ENCODE results near the gene ERBB3.
"Not testable (repeated sequence)": the region's sequence is repeated elsewhere in the genome, so short reads cannot be mapped to it uniquely, and the experiment has no call there.

ERBB3 gene

DNA sequence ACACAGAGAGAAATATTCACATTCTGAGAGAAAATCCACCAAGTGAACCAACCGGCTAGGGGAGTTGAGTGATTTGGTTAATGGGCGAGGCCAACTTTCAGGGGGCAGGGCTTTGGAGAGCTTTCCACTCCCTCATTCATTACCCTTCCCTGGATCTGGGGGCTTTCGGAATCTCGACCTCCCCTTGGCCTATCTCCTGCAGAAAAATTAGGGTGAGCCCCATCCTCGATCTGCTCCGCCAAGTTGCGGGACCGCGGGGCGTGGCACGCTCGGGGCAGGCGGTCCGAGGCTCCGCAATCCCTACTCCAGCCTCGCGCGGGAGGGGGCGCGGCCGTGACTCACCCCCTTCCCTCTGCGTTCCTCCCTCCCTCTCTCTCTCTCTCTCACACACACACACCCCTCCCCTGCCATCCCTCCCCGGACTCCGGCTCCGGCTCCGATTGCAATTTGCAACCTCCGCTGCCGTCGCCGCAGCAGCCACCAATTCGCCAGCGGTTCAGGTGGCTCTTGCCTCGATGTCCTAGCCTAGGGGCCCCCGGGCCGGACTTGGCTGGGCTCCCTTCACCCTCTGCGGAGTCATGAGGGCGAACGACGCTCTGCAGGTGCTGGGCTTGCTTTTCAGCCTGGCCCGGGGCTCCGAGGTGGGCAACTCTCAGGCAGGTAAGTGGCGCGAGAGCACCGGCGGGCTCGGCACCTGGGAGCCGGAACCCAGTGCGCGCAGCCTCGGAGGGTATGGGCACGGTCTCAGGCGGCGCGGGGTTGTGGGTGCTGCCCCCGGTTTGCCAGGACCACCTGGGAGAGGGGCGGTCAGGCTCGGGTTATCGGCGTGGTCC, at the start of gene ERBB3:
Gene ERBB3 (plus strand): TSS at position 443 of the 833 bp plus-strand sequence. CDS start 136 bp downstream, at position 579.
- DNase-seq: peak; percentile 90

GRCh38 chr12:56031987-56032386, 48.0 kb upstream of the ERBB3 start:
- peak; percentile 76 for DNase-seq

- DNase-seq: peak; percentile 72
These were observed 45.2 kb upstream of the ERBB3 start for GRCh38 chr12:56034586-56035332.

DNA sequence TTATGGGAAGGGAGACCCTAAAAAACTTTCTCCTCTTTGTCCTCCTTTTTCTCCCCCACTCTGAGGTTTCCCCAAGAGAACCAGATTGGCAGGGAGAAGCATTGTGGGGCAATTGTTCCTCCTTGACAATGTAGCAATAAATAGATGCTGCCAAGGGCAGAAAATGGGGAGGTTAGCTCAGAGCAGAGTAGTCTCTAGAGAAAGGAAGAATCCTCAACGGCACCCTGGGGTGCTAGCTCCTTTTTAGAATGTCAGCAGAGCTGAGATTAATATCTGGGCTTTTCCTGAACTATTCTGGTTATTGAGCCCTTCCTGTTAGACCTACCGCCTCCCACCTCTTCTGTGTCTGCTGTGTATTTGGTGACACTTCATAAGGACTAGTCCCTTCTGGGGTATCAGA, 42.8 kb upstream of the ERBB3 start:
- no peak for DNase-seq

GRCh38 chr12:56038022-56038655, 41.8 kb upstream of the ERBB3 start:
- no peak for DNase-seq

GRCh38 chr12:56040151-56040550, 39.8 kb upstream of the ERBB3 start:
- peak; percentile 67 for DNase-seq

DNA sequence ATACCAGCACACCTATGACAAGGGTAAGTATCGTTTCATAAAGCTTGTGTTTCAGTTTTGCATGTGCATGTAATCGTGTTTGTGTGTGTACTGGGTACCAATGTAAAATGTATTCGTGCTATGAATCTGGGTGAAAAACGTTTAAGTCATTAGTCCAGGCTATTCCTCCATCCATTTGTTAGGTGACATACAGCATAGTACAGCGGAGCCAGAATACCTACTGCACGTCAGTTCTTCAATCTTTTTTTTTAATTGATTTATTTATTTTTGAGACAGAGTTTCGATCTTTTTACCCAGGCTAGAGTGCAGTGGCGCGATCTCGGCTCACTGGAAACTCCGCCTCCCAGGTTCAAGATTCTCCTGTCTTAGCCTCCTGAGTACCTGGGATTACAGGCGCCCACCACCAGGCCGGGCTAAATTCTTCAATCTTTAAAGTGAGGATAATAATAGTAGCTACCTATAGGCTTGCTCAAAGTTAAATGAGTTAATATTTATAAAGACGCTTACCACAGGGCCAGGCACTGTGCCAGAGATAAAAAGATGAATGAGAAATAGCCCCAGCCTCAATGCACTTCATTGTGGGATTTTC, 38.9 kb upstream of the ERBB3 start:
- DNase-seq: peak; percentile 64

- DNase-seq: peak; percentile 96
These were observed 38.2 kb upstream of the ERBB3 start, which contains the start of gene RPS26 for GRCh38 chr12:56041552-56042429. Gene RPS26, plus strand, starts transcription at chr12:56041918. Its CDS starts 249 bp downstream, at chr12:56042167.

- DNase-seq: not testable (repeated sequence)
These were observed 37.5 kb upstream of the ERBB3 start for GRCh38 chr12:56042430-56042813.

DNA sequence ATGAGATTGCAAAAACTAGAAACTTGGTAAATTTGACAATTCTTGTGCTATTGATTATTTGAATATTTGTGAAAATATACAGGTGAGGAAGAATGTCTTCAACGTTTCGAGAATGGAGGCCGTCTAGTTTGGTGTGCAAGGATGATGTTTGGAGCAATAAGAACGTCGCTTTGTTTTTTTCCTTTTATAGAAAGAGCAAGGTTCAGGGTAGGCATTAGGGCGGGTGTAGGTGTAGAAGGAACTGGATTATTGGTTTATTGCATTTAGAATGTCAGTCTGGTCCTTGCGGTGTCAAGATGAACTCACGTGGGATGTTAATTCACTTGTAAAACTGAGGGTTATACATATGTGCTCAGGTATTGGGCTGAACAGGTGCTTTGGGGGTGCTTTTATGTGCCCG, 37.1 kb upstream of the ERBB3 start:
- DNase-seq: no peak

DNA sequence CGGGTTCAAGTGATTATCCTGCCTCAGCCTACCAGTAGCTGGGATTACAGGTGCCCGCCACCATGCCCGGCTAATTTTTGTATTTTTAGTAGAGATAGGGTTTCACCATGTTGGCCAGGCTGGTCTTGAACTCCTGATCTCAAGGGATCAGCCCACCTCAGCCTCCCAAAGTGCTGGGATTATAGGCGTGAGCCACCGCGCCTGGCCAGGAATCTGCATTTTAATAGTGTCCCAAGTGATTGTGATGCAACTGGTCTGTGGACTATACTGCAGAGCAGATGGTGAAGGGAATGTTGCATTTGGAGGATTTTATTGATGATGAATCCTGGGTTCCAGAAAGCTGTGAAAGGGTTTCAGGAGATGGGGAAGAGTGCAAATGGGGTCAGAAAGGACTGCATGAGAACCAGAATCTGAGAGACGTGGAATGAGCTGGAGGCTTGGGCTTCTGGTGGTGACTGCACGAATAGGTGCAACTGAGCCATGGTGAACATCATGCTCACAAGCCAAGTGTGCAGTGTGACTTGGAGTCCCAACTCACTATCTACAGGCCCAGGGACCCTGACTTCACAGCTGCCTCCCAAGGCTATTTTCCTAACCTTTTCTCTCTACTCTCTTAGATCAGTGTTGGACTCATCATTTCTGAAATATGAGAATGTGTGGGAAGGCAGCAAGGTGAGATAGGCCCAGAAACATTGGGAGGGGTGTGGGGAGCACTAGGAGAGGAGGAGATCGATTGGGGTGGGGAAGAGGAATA, 33.8 kb upstream of the ERBB3 start:
- DNase-seq: no peak

GRCh38 chr12:56053407-56053893, 26.5 kb upstream of the ERBB3 start:
- no peak for DNase-seq

DNA sequence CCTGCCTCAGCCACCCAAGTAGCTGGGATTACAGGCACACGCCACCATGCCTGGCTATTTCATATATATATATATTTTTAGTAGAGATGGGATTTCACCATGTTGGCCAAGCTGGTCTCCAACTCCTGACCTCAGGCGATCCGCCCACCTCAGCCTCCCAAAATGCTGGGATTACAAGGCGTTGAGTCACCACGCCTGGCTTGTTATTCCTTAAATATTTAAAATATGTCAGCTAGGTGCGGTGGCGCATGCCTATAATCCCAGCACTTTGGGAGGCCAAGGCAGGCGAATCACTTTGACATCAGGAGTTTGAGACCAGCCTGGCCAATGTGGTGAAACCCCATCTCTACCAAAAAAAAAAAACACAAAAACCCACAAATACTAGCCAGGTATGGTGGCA, 20.0 kb upstream of the ERBB3 start:
- not testable (repeated sequence) for DNase-seq

GRCh38 chr12:56061982-56062381, 18.0 kb upstream of the ERBB3 start:
- no peak for DNase-seq

GRCh38 chr12:56062996-56063395, 17.0 kb upstream of the ERBB3 start:
- no peak for DNase-seq

GRCh38 chr12:56071648-56072047, 8.3 kb upstream of the ERBB3 start:
- no peak for DNase-seq

DNA sequence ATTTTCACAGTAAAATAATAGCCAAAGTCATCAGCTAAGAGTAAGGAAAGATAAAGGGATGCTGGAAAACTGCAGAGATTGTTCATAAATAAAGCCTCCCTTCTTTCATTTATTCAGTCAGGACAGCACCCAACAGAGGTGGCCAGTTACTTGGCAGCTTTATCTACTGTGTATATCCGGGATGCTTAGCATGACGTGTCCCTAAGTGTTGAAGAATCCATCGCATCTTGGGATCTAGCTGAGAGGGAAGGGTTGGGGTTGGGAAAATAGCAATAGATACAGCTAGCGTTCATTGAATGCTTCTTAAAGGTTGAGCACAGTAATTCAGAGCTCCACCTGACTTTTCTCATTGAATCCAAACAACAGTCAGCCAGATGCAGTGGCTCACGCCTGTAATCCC, 5.6 kb upstream of the ERBB3 start:
- DNase-seq: no peak

GRCh38 chr12:56077966-56078365, 2.0 kb upstream of the ERBB3 start:
- not testable (repeated sequence) for DNase-seq

DNA sequence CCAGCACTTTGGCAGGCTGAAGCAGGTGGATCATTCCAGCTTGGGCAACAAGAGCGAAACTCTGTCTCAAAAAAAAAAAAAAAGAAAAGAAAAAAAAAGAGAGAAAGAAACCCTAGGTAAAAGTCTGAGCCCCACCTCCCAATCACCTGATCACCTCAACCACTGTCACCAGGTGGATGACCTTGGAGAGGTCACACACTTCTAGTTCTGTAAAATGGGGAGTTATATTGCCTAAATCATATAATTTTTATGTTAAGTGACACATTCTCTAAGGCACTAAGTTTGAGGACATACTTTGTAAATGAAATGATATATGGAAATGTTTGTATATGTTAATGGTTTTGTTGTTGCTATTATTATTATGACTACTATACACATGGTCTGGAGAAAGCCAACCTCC, 1.5 kb upstream of the ERBB3 start:
- DNase-seq: no peak

GRCh38 chr12:56078931-56079722, 838 bp upstream of the ERBB3 start:
- peak; percentile 83 for DNase-seq

All from activated effector memory CD4-positive, alpha-beta T cell treated with anti-CD3 and anti-CD28 coated beads, Interleukin-2, amount 50 U/mL, for 16 hours (primary cell).